HG03196 (cell line): ENCODE measurements around the gene CELF2.
"Not testable (repeated sequence)": the region's sequence is repeated elsewhere in the genome, so short reads cannot be mapped to it uniquely, and the experiment has no call there.

Source experiments
- ATAC-seq: cut with Tn5 transposase; IDR thresholded peaks from one replicate; pipeline ENCODE4 v1.9.1; 2021; ENCODE audit not compliant: unreplicated experiment

Gene CELF2

GRCh38 chr10:11017570-11018431, at the start of gene CELF2:
CELF2 (plus strand) TSS chr10:11017872; CDS start chr10:11018090, 218 bp downstream.
- no peak for ATAC-seq

DNA sequence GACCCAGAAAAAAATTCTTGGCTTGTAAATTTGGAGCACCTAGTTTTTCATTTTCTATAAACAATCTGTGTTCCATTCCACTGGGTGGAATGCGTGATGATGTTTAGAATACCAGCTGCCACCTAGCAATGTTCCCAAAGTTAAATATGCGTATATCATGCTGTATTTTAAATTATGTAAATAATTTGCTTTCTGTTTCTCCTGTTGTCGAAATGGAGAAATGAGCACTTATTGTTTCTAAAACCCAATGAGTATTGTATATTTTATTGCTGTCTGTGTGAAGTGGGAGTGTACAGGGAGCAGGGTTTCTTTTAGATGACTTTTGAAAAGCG, 49.4 kb upstream of the CELF2 start:
- no peak for ATAC-seq

GRCh38 chr10:10973310-10973709, 44.4 kb upstream of the CELF2 start:
- ATAC-seq = no peak

GRCh38 chr10:10975647-10976046, 42.0 kb upstream of the CELF2 start:
- ATAC-seq = no peak

DNA sequence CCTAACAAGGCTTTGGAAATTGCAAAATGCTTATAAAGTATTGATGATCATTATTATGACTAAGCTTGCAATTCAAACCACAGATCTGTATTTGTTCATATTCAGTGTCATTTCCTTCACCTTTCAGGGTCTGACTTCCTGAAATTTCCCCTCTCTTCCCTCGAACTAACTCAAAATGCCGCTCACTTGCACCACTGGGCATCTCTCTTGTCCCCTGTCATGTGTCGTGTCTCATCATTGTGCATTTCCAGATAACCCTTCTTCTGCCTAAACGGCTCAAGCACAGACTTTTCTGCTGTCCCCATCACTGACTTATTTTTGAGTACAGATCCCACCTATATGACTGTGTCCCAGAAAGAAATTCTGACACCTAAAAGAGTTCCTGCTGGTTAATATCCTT, 41.0 kb upstream of the CELF2 start:
- no peak for ATAC-seq

DNA sequence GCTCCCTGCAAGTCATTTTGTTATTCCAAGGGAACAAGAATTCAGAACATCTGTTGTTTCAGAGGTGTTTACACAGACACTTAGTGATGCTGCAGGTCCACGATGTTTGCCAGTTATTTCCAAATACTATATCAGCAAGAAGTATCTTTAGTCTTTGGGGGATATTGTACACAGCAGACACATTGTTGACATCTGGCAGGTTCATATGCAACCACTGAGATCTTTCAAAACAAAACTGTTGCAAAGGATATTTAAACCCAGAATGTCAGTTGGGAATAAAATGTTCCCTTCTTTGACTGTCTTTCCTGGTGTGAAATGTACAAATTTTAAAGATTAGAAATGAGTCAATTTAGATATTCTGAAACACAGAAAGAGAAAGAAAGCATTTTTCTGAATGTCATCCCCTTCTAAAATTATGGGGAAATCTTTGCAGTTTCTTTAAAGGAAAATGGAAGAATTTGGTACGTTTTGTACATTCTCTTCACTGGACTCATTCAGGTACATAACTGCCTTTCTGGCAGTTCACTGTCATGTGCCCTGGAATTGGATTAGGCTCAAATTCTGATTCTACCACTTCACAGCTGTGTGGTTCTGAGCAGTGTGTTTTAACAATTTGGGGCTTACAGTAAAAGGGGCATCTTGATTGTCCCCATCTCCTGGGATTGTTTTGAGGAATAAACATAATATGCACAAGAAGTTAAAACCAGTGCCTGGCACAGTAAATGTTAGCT, 40.3 kb upstream of the CELF2 start:
- no peak for ATAC-seq

GRCh38 chr10:10977978-10978377, 39.7 kb upstream of the CELF2 start:
- no peak for ATAC-seq

GRCh38 chr10:10985361-10985760, 32.3 kb upstream of the CELF2 start:
- no peak for ATAC-seq

GRCh38 chr10:10986606-10987005, 31.1 kb upstream of the CELF2 start:
- no peak for ATAC-seq

DNA sequence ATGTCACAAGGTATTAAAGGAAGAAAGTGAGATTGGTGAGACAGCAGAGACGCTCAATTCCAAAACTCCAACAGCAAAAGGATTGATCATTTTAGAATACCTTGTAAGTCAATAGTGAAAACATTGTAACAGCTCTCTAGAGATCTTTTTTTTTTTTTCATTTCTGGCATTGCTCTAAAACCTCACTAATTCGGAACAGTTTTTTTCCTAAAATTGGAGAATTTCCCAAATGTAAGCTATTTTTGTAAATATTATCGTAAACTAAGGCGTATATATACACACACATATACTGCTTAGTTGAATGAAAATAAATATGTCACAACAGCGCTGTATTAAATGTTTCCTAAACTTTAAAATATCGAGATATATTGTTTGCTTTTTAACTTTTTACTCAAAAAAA, 30.6 kb upstream of the CELF2 start:
- ATAC-seq = no peak

DNA sequence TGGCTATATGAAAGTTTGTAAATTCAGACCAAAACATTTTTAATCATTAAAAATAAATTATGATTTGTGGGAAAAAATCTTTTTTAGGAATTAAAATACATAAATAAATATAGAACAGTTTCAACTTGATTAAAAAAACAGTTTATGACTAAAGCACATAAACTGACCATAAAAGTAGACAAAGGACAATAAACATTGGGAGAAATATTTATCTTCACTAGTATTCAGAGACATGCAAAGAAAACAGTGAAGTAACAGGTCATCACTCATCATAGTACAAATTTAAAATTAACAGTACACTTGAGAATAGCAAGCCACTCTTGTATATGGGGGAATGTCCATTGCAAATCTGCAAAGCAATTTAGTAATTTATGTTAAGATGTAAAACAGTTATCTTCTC, 28.0 kb upstream of the CELF2 start:
- no peak for ATAC-seq

- ATAC-seq = no peak
Measured at GRCh38 chr10:10991144-10991543, 26.5 kb upstream of the CELF2 start.

GRCh38 chr10:10992072-10992471, 25.6 kb upstream of the CELF2 start:
- ATAC-seq = no peak

DNA sequence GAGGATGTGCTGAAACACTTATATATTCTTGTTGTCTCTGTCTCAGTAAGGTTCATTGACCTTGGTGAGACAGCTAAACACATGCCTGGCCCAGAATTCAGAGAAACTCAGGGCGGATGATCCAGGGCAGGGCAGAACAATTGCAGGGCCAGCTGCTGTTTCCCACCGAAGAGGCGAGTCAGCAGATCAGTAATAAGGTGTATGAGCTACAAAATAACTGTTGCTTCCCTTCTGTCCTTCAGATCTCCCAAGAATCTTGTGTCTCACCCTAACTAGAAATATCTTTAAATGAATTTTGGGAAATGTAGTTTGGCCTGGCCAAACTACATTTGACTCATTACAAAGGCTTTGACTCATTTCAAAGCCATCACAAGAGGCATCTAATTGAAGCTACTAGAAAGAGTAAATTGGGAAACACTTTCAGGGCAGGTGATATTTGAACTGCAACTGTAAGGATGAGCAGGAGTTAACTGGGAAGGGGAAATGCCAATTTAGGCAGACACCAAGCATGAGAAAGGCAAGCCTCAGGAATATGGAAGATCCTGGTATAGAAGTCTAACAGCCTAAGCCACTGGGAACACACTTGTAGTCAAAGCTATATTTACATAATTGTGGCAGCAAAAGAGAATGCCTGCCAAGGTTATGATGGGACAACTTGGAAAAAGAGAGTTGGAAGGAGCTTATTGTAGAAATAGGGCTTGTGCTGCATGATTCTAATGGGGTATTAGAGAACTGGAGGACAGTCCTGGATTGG, 24.5 kb upstream of the CELF2 start:
- no peak for ATAC-seq

- ATAC-seq = no peak
Measured at GRCh38 chr10:10993785-10994184, 23.9 kb upstream of the CELF2 start.

- ATAC-seq = no peak
Measured at GRCh38 chr10:10994360-10994759, 23.3 kb upstream of the CELF2 start.

DNA sequence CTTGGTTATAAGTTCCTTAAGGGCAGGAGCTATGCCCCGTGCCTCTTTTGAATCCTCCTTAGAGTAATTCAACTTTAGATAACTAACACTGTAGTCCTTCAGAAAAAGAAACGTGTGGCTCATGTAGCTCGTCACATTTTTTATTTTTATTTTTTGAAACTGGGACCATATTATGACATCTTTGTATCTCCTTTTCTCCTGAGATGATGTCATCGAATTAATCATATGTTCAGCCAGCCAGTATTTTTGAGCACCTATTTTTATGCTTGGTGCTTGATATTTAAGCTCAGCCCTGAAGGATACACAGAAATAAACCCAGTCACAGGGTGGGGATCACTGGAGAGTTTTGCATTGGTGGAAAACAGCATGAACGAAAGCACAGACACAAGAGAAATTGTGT, 22.6 kb upstream of the CELF2 start:
- ATAC-seq = no peak

GRCh38 chr10:10996966-10997620, 20.6 kb upstream of the CELF2 start:
- no peak for ATAC-seq

DNA sequence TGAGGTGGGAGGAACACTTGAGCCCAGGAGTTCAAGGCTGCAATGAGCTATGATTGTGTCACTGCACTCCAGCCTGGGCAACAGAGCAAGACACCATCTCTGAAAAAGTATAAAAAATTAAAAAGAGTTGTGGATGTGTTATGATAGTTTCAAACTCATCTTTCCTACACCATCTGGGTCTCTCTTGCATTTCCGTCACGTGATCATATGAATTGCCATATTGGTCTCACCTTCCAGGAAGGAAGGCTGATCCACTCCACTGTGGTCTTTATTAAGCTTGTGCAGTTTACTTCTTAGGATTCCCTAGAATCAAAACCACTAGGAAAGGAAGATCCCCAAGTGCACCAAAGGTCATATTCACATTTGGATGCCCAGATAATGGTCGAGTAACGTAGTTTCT, 18.2 kb upstream of the CELF2 start:
- not testable (repeated sequence) for ATAC-seq

- no peak for ATAC-seq
Measured at GRCh38 chr10:11002485-11002884, 15.2 kb upstream of the CELF2 start.

DNA sequence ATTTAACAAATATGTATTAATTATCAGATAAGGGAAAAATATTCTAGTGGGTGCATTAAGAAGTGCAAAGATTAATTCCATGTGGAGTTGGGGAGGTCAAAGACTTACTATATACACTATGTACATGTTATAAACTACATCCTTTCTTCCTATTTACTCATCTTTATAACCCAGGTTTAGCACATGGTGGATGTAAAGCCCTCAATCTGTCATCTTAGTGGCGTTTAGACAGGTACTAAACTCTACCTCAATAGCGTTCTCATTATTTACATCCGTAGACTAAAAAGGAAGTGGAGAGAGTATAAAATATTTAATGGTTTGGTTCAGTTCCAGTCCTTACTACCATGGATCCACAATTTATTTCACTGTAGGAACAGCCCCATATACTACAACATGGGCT, 14.8 kb upstream of the CELF2 start:
- no peak for ATAC-seq
